Glutamatergic neuron (in vitro differentiated cells): Measurements from ENCODE around the gene ERMARD. TPM values are rescaled to one million over a fixed set of nuclear protein-coding genes. Genes with fewer than 3 reads are reported as not detected.

Experiments
- DNase-seq: peaks from one replicate; pipeline ENCODE4 v3.0.0; 2022
- H3K27ac Mint-ChIP-seq: one replicate; pipeline ENCODE4 v1.8.0; 2020; ENCODE audit warnings: mild to moderate bottlenecking, mixed read lengths, inconsistent platforms; ENCODE audit not compliant: unreplicated experiment
- H3K27me3 Mint-ChIP-seq: one replicate; pipeline ENCODE4 v1.8.0; 2020; ENCODE audit warnings: mild to moderate bottlenecking, moderate library complexity, mixed read lengths, inconsistent platforms; ENCODE audit not compliant: unreplicated experiment
- H3K36me3 Mint-ChIP-seq: one replicate; pipeline ENCODE4 v1.8.0; 2020; ENCODE audit warnings: mild to moderate bottlenecking, mixed read lengths, inconsistent platforms; ENCODE audit not compliant: unreplicated experiment
- H3K4me1 Mint-ChIP-seq: one replicate; pipeline ENCODE4 v1.8.0; 2020; ENCODE audit warnings: mild to moderate bottlenecking, low read depth, mixed read lengths, inconsistent platforms; ENCODE audit not compliant: unreplicated experiment
- H3K4me3 Mint-ChIP-seq: one replicate; pipeline ENCODE4 v1.8.0; 2020; ENCODE audit warnings: mild to moderate bottlenecking, mixed read lengths, inconsistent platforms; ENCODE audit not compliant: unreplicated experiment
- H3K9me3 Mint-ChIP-seq: one replicate; pipeline ENCODE4 v1.8.0; 2020; ENCODE audit warnings: mild to moderate bottlenecking, moderate library complexity, mixed read lengths, inconsistent platforms; ENCODE audit not compliant: unreplicated experiment
- CTCF ChIP-seq: fragments of 200-600 bp; sonication (generic); IDR thresholded peaks from one replicate; pipeline ENCODE4 v1.5.0; 2021; ENCODE audit not compliant: partially characterized antibody, unreplicated experiment
- total RNA-seq: library from RNA; stranded (reverse); fragmentation: NEBNext Ultra II Directional; extraction: Animal tissue kit (Norgen Biotek cat#: 25700); gene quantifications from one replicate; pipeline ENCODE4 v1.2.1, GENCODE V29; 2021; ENCODE audit not compliant: unreplicated experiment

The ERMARD gene
- total RNA-seq, 1 donor from 2014 or later, result 15.2 TPM

- no peak for DNase-seq
- Mint-ChIP-seq H3K9me3 (peaks cover 4% of the 10 kb centered on the region), H3K4me3 (no peak overlapping the region), H3K27me3 (peaks cover 5% of the 10 kb centered on the region), H3K27ac (no peak overlapping the region), H3K36me3 (peaks cover 15% of the 10 kb centered on the region), H3K4me1 (peaks cover 19% of the 10 kb centered on the region)
- no peak for TF ChIP-seq CTCF
Measured at GRCh38 chr6:169786349-169786748, 34.9 kb downstream of the ERMARD start.

- DNase-seq, result no peak
- Mint-ChIP-seq H3K9me3 (peaks cover 4% of the 10 kb centered on the region), H3K4me1 (peaks cover 20% of the 10 kb centered on the region), H3K4me3 (peak overlapping the region; percentile 18), H3K36me3 (peaks cover 11% of the 10 kb centered on the region), H3K27me3 (peaks cover 5% of the 10 kb centered on the region), H3K27ac (no peak overlapping the region)
- no peak for TF ChIP-seq CTCF
Measured at GRCh38 chr6:169787797-169788196, 36.4 kb downstream of the ERMARD start.

- no peak for TF ChIP-seq CTCF
- Mint-ChIP-seq H3K27ac (no peak overlapping the region), H3K9me3 (peaks cover 3% of the 10 kb centered on the region), H3K27me3 (peaks cover 7% of the 10 kb centered on the region), H3K4me3 (peak overlapping the region; percentile 57), H3K36me3 (peaks cover 6% of the 10 kb centered on the region), H3K4me1 (peaks cover 20% of the 10 kb centered on the region)
- no peak for DNase-seq
Measured at GRCh38 chr6:169788809-169789145, 37.4 kb downstream of the ERMARD start.

- Mint-ChIP-seq H3K36me3 (no peaks in the 10 kb centered on the region), H3K4me1 (peaks cover 20% of the 10 kb centered on the region), H3K27me3 (peaks cover 7% of the 10 kb centered on the region), H3K4me3 (peak overlapping the region; percentile 87), H3K9me3 (peaks cover 3% of the 10 kb centered on the region), H3K27ac (no peak overlapping the region)
- no peak for DNase-seq
- TF ChIP-seq CTCF, result no peak
Measured at GRCh38 chr6:169789146-169789943, 37.9 kb downstream of the ERMARD start.
